GM19025 (cell line): ENCODE measurements around the gene MAML1.
"Not testable (repeated sequence)": the region's sequence is repeated elsewhere in the genome, so short reads cannot be mapped to it uniquely, and the experiment has no call there.

ENCODE experiments used
- ATAC-seq: cut with Tn5 transposase; IDR thresholded peaks from one replicate; pipeline ENCODE4 v1.9.1; 2021; ENCODE audit warnings: mild to moderate bottlenecking, low read depth, moderate library complexity; ENCODE audit not compliant: unreplicated experiment

MAML1 gene

DNA sequence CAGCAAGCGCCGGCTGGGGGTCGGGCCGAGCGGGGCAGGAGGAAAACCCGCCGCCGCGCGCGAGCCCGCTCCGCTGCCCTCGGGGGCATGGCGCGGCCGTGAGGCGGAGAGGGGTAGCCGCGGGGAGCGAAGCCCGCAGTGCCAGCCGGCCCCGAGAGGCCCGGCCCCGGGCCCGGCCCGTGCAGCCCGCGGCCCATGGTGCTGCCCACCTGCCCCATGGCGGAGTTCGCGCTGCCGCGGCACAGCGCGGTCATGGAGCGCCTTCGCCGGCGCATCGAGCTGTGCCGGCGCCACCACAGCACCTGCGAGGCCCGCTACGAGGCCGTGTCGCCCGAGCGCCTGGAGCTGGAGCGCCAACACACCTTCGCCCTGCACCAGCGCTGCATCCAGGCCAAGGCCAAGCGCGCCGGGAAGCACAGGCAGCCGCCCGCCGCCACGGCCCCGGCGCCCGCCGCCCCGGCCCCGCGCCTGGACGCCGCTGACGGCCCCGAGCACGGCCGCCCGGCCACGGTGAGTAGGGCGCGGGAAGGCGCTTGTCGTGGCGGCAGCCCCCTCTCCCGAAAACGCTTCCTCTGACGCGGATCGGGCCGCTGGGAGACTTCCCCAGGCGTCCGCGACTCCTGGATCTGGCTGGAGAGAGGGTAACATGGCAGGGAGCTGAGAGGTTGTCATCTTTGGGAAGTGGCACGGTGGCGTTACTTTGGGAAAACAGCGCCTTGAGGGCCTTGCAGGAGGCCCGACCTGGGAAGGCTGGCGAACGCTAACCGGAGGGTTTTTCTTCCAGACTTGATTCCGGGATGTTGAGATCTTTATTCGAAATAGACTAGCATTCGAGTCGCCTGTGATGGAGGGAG is 523 bp downstream of the MAML1 start:
- peak; percentile 34 for ATAC-seq

DNA sequence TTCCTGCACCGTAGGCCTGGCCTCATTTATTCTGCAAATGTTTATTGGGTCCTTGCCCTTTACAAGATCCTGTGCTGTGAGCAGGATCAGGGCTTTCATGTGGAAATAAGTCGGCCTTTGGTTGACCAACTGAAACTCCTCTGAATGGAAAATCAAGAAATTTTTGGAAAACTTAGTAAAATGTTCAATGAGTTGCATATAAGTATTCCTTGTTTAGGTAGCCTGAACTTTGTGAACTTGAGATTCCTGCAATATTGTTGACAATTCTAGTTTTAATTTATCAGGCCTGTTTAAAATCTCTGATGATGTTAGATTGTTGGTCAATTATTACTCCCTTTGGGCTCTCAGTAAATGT is 1.1 kb downstream of the MAML1 start:
- ATAC-seq: no peak

DNA sequence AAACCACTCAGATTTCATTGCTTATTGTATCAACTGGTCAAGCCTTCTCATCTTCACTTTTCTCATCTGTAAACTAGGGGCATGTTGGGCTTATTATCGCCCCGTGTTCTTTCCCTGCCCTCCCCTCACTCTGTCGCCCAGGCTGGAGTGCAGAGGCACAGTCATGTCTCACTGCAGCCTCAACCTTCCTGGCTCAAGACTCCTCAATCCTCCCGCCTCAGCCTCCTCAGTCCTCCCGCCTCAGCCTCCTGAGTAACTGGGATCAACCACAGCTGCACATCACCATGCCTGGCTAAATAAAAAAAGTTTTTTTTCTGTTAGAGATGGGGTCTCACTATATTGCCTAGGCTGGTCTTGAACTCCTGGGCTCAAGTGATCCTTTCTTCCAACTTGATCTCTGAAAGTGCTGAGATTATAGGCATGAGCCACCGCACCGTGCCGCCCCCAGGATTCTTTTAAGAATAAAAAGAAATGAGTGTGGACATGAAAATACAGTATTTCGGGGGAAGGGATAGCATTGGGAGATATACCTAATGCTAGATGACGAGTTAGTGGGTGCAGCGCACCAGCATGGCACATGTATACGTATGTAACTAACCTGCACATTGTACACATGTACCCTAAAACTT is 2.0 kb downstream of the MAML1 start:
- ATAC-seq: no peak

DNA sequence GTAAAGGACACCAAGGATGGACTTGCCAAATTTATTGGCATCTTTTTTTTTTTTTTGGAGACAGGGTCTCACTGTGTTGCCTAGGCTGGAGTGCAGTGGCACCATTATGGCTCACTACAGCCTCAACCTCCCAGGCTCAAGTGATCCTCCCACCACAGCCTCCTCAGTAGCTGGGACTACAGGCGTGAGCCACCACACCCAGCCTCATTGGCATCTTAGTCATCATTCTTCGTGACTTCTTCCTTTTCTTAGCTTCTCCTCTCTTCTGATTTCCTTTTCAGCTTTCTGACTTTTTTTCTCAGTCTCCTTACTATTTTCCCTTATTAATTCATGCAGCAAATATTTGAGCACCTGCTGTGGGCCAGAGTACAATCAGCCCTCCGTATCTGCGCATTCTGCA is 6.1 kb downstream of the MAML1 start:
- ATAC-seq: no peak

- ATAC-seq: not testable (repeated sequence)
These were observed 11.5 kb downstream of the MAML1 start for GRCh38 chr5:179744106-179744505.

- ATAC-seq: no peak
These were observed 14.2 kb downstream of the MAML1 start for GRCh38 chr5:179746872-179747271.

DNA sequence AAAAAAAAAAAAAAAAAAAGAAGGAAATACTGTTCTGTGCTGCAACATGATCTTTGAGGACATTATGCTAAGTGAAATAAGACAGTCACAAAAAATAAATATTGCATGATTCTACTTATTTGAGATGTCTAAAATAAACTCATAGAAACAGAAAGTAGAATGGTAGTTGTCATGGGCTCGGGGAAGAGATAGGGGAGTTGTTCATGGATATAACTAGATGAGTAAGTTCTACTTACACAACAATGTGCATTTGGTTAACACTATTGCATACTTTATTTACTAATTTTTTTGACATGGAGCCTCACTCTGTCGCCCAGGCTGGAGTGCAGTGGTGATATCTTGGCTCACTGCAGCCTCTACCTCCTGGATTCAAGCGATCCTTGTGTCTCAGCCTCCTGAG is 15.2 kb downstream of the MAML1 start:
- ATAC-seq: no peak

GRCh38 chr5:179749857-179750508 is 17.4 kb downstream of the MAML1 start:
- no peak for ATAC-seq

DNA sequence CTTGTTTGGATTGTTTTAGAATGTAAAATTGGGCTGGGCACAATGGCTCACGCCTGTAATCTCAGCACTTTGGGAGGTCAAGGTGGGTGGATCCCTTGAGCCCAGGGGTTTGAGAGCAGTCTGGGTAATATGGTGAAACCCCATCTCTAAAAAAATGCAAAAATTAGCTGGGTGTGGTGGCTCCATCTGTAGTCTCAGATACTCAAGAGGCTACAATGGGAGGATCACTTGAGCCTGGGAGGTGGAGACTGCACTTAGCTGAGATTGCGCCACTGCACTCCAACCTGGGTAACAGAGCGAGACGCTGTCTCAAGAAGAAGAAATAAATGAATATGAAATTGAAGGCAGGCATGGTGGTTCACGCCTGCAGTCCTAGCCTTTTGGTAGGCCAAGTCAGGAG is 21.3 kb downstream of the MAML1 start:
- ATAC-seq: no peak

DNA sequence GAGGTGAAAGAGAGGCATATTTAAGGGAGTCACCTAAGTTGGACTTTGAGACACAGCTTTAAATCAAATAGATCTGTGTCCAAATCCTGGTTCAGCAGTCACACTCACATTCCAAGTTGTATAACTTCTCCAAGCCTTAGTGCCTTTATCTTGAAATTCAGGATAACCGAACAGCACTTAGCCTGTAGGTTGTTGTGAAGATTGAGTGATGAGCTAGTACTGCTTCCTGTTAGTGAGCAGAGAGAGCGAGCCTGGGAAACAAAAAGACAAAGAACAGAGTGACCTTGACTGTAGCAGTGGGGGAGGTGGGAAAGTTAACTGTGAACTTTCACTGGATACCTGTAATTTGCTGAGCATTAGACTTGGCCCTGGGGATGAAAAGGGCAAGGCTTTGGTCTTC is 22.4 kb downstream of the MAML1 start:
- ATAC-seq: no peak

DNA sequence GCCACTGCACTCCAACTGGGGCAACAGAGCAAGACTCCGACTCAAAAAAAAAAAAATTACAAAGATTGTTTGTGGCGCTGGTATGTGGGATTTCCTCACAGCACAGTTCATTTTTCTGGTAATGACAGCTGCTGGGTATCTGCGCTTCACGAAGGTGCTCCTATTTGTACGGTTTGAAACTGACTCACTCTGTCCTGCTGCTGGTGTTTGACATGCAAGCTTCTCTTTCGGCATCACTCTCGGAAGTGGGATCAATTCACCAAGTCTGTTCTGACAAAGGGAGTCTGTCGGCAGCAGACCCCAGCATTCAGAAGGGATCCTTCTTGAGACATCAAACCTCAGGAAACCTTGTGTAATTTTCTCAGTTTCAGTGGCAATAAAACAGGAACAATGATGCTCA is 26.3 kb downstream of the MAML1 start:
- no peak for ATAC-seq

DNA sequence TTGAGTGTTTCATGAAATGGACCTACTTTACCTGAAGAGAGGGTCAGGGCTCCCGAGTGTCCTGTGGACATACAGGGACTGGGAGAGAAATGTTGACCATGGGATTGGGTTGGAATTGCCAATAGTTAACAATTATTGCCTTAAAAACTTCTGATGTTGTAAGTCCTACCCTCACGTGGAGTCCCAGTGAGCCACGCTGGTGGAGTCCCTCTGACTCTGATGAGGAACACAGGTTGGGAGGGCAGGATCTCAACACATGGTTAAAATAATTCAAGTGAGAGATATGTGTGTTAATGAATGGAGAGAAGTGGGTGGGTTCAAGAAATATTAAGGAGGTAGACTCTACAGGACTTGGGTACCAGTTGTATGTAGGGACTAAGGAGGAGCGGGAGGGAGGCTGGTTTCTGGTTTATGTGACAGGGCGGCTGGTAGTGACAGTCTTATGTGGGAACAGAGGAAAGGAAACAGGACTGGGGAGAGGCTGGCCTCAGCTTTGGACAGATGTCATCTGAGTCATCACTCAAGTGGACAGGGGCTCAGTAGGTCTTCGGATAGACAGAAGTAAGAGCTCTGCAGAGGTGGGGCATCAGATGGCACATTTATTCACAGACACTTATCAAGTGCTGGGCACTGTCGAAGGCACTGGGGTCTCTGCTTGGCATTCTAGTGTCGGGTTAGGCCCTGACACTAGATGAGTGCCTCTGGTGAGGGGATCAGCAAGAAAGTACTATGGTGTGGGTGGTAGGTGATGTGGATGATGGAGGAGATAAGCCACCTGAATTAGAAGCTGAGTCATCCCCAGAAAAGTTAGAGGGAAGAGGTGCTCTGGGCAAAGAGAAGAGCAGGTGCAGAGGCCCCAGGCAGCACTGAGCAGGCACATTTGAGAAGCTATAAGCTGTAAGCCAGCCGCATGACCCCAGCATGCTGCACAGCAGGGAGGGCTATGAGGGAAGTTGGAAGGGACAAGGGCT is 27.2 kb downstream of the MAML1 start:
- ATAC-seq: no peak

DNA sequence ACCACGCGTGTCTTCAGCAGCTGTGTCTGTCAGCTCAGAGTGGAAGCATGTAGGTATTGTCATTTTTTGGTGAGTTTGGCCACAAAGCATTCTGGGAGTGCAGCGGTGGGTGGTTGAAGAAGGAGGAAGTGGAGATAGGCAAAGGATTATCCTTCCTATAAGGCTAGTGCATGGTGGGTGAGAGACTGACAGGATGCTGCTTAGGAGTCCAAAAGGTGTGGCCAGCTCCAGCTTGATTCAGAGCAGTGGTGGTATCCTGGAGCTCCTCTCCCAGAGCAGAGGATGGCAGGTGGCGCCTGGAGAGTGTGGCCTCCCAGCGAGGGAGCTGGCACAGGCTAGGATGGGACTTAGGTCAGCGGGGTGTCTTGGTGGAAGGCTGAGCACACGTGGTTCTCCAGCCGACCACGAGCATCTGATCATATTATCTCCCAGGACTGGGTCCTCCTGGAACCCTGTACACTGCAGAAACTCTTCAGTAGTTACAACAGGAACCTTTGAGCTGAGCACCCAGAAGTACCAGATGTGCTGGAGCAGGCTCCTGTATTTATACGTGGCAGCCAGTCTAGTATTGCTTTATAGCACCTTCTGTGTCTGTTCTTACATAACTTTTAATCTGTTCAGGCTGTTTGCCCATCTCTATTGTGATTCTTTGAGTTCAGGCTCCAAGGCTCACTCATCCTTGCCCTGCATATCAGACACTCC is 29.6 kb downstream of the MAML1 start:
- no peak for ATAC-seq

DNA sequence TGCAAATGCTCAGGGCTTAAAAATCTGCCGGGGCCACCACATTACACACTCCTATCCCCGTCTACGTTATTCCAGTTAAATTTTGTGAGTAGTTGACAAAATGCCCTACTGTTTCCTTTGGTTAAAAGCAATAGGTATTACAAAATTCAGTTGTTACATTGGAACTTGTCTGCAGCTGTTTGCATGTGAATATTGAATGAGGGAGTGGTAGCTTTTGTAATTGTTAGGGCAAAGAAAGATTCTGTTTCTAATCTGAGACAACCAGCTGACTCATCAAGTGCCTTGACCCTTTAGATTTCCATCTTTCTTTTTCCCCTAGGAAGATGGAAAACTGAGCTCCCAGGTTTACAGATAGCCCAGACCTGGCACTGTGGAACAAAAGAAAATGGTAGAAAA is 30.2 kb downstream of the MAML1 start:
- no peak for ATAC-seq

DNA sequence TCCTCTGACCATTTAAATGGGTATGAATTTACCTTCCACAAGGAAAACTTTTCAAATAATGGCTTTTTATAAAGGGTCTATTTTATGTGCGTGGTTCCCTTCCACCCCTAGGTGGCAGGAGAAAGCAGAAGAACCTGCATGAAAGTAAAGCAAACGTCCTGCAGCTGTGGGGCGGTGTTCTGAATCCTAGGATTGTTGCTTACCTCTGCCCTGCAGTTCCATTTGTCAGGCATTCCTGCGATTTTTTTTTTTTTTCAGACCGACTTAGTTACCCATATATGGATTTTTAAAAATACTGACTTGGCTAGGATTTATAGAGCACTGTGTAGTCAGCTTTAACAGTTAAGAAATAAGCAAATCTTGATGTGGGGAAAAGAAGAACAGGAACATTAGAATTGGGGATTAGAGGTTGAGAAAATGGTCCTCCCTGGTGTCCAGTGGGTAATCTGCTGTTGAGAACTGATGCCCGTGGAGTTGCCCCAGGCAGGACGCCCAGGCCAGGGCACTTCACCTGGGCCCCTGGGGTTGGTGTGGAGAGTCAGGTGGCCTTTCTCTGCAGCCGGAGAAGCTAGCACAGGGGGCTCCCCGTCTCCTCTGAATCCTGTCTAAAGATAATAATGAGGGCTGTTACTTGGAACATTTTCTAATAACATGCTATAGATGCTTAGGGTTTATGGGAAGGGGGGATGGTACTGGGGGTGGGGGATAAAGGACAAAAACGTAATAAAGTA is 30.8 kb downstream of the MAML1 start:
- ATAC-seq: no peak

GRCh38 chr5:179764056-179764455 is 31.4 kb downstream of the MAML1 start:
- no peak for ATAC-seq

GRCh38 chr5:179765400-179765799 is 32.8 kb downstream of the MAML1 start:
- no peak for ATAC-seq

- ATAC-seq: no peak
These were observed 33.6 kb downstream of the MAML1 start for GRCh38 chr5:179766021-179766725.
